Endothelial cell of umbilical vein (primary cell): ENCODE results near the gene CCDC93.

Experiments
- EZH2 ChIP-seq: IDR thresholded peaks from 2 replicates; pipeline ENCODE4 v1.6.1; 2012; ENCODE audit warnings: borderline replicate concordance, low read depth, mild to moderate bottlenecking, moderate library complexity, low read length, inconsistent platforms; ENCODE audit not compliant: severe bottlenecking
- FOS ChIP-seq: IDR thresholded peaks from 2 replicates; pipeline ENCODE4 v1.6.1; 2011; ENCODE audit warnings: mild to moderate bottlenecking, low read length, moderate library complexity, borderline replicate concordance; ENCODE audit not compliant: insufficient read depth
- GATA2 ChIP-seq: IDR thresholded peaks from 2 replicates; pipeline ENCODE4 v1.7.0; 2011; ENCODE audit warnings: low read depth, mild to moderate bottlenecking, moderate library complexity, mixed read lengths, low read length; ENCODE audit not compliant: insufficient read length, insufficient read depth
- JUN ChIP-seq: IDR thresholded peaks from 2 replicates; pipeline ENCODE4 v1.6.1; 2011; ENCODE audit warnings: borderline replicate concordance, low read depth; ENCODE audit not compliant: insufficient read length, insufficient read depth
- MYC ChIP-seq: IDR thresholded peaks from one replicate; pipeline ENCODE4 v1.6.1; 2011; ENCODE audit warnings: mild to moderate bottlenecking, low read depth, low read length
- POLR2A ChIP-seq: IDR thresholded peaks from 2 replicates; pipeline ENCODE4 v1.6.1; 2012; ENCODE audit warnings: low read depth, mild to moderate bottlenecking, control low read depth, low read length
- POLR2AphosphoS5 ChIP-seq: IDR thresholded peaks from 2 replicates; pipeline ENCODE4 v1.6.1; 2012; ENCODE audit warnings: low read depth, mild to moderate bottlenecking, control low read depth, low read length, moderate library complexity; ENCODE audit not compliant: insufficient read depth
- TF ChIP-seq, protein P1 (sequence below), 2 donors: IDR thresholded peaks; 1 replicate in 1 of 2; 2 replicates in 1 of 2; pipeline ENCODE4 v1.5.1; 2011; ENCODE audit warnings: low read length in 2 of 2, mild to moderate bottlenecking in 2 of 2, moderate library complexity in 2 of 2, control low read depth in 1 of 2, inconsistent platforms in 1 of 2, low read depth in 1 of 2; ENCODE audit not compliant: insufficient read depth in 1 of 2; ENCODE audit errors: extremely low read depth in 1 of 2
- TF ChIP-seq, protein P2 (sequence below): IDR thresholded peaks from 2 replicates; pipeline ENCODE4 v1.6.1; 2011; ENCODE audit not compliant: insufficient read depth, insufficient read length

DNA sequence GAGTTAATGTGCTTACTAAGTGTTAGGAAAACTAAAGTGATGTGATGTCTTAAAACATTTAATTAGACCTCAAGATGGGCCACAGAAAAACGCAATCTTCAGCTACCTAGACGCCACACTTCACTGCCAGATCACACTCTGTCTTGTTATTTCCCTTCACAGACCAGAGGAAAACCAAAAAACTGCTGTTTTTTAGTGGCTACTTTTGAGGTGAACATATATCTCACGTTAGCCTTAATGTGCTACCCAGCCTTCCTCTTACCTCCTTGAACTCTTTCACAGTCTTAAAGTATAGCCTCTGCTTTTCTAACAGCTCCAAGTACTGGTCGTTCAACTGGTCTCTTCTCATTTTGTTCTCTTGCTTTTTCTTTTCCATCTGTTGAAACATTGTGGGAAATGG is 83.1 kb downstream of the CCDC93 start:
- TF ChIP-seq POLR2A, result no peak
- TF ChIP-seq EZH2, result no peak
- TF ChIP-seq, protein P1, sequence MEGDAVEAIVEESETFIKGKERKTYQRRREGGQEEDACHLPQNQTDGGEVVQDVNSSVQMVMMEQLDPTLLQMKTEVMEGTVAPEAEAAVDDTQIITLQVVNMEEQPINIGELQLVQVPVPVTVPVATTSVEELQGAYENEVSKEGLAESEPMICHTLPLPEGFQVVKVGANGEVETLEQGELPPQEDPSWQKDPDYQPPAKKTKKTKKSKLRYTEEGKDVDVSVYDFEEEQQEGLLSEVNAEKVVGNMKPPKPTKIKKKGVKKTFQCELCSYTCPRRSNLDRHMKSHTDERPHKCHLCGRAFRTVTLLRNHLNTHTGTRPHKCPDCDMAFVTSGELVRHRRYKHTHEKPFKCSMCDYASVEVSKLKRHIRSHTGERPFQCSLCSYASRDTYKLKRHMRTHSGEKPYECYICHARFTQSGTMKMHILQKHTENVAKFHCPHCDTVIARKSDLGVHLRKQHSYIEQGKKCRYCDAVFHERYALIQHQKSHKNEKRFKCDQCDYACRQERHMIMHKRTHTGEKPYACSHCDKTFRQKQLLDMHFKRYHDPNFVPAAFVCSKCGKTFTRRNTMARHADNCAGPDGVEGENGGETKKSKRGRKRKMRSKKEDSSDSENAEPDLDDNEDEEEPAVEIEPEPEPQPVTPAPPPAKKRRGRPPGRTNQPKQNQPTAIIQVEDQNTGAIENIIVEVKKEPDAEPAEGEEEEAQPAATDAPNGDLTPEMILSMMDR (IDR thresholded peaks at IDR 0.05; ENCODE audit: extremely low read depth in 1 of 2, insufficient read depth in 1 of 2, low read depth in 1 of 2, low read length in 2 of 2), result no peak
- TF ChIP-seq FOS, result no peak
- no peak for TF ChIP-seq JUN
- TF ChIP-seq POLR2AphosphoS5, result no peak
- TF ChIP-seq GATA2, result no peak
- no peak for TF ChIP-seq MYC
- TF ChIP-seq, protein P2, sequence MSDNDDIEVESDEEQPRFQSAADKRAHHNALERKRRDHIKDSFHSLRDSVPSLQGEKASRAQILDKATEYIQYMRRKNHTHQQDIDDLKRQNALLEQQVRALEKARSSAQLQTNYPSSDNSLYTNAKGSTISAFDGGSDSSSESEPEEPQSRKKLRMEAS, result no peak
